Liver (tissue), 3 donors: ENCODE results near the gene CATSPERZ.

Experiments
- EGR1 ChIP-seq, 2 donors: IDR thresholded peaks; 2 replicates each; pipeline ENCODE4 v1.6.1; 2016 to 2018; ENCODE audit warnings: antibody characterized with exemption in 2 of 2, low read depth in 2 of 2
- GABPA ChIP-seq, 2 donors: IDR thresholded peaks in 1 of 2; conservative IDR thresholded peaks in 1 of 2; 2 replicates each; pipeline ENCODE4 v1.6.1; 2016; ENCODE audit warnings: antibody characterized with exemption in 2 of 2, mild to moderate bottlenecking in 1 of 2, moderate library complexity in 1 of 2
- MAX ChIP-seq: IDR thresholded peaks from 2 replicates; pipeline ENCODE4 v1.6.1; 2016; ENCODE audit warnings: antibody characterized with exemption
- NR2F2 ChIP-seq: IDR thresholded peaks from 2 replicates; pipeline ENCODE4 v1.6.1; 2016; ENCODE audit warnings: antibody characterized with exemption
- REST ChIP-seq: IDR thresholded peaks from 2 replicates; pipeline ENCODE4 v1.6.1; 2016; ENCODE audit warnings: antibody characterized with exemption, mild to moderate bottlenecking
- RXRA ChIP-seq, 2 donors: IDR thresholded peaks; 2 replicates each; pipeline ENCODE4 v1.6.1; 2017 to 2018; ENCODE audit warnings: antibody characterized with exemption in 2 of 2, mild to moderate bottlenecking in 1 of 2
- SP1 ChIP-seq: IDR thresholded peaks from 2 replicates; pipeline ENCODE4 v1.6.1; 2018; ENCODE audit warnings: antibody characterized with exemption, mild to moderate bottlenecking
- TAF1 ChIP-seq: conservative IDR thresholded peaks from 2 replicates; pipeline ENCODE4 v1.6.1; 2016; ENCODE audit warnings: antibody characterized with exemption, mild to moderate bottlenecking
- YY1 ChIP-seq: IDR thresholded peaks from 2 replicates; pipeline ENCODE4 v1.6.1; 2016; ENCODE audit warnings: antibody characterized with exemption, mild to moderate bottlenecking
- TF ChIP-seq, protein P1 (sequence below): fragments of 150-350 bp; IDR thresholded peaks from 2 replicates; pipeline ENCODE4 v1.5.1; 2017; ENCODE audit warnings: improper control_type of control experiment, low read depth, low read length; ENCODE audit not compliant: missing input control
- donor health status: healthy.
- donor health status: healthy.

DNA sequence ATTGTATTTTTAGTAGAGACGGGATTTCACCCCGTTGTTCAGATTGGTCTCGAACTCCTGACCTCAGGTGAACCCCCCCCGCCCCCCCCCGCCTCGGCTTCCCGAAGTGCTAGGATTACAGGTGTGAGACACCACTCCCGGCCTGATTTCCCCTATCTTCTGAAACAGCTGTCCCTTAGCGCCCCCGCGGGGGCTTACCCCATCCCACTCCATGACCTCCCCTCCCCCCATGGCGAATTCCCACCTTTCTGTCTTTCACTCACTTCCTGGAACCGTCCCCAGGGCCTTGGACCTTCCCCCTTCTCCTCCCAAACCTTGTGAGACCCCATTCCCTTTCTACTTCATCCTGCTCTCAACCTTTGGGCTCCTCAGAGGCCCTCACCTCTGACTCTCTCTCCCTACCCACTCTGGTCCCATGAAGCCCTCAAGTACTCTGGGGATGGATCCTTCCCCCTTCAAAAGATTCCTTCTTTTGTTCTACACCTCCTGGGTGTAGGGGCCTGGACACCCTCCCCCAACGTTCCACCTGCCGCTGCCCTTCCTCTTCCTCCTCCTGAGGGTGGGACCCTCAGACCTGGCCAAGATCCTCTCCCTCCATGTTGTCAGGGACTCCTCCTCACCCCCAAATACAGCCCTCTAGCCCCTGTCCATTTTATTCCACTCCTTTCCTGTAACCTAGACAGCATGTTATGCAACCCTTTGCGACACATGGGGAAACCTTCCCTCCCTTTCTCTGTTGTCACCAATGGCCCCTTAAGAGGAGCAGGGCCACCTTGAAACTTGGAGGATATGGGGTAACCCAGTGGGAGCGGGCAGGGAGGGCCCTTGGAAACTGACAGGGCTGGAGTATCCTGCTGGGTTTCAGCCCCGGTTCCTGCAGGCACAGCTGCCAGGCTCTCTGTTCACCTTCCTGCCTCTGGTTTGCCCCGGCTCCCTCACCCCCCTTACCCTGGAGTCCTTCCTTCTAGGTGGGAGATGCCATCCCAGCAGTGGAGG lies 18.9 kb downstream of the CATSPERZ start:
- TF ChIP-seq, protein P1, sequence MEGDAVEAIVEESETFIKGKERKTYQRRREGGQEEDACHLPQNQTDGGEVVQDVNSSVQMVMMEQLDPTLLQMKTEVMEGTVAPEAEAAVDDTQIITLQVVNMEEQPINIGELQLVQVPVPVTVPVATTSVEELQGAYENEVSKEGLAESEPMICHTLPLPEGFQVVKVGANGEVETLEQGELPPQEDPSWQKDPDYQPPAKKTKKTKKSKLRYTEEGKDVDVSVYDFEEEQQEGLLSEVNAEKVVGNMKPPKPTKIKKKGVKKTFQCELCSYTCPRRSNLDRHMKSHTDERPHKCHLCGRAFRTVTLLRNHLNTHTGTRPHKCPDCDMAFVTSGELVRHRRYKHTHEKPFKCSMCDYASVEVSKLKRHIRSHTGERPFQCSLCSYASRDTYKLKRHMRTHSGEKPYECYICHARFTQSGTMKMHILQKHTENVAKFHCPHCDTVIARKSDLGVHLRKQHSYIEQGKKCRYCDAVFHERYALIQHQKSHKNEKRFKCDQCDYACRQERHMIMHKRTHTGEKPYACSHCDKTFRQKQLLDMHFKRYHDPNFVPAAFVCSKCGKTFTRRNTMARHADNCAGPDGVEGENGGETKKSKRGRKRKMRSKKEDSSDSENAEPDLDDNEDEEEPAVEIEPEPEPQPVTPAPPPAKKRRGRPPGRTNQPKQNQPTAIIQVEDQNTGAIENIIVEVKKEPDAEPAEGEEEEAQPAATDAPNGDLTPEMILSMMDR, result no peak
- TF ChIP-seq TAF1 (no peak), YY1 (no peak), REST (no peak), NR2F2 (no peak), EGR1 (IDR thresholded peaks at IDR 0.05; ENCODE audit: low read depth in 2 of 2) (no peak), GABPA (IDR thresholded peaks at IDR 0.05 in 1 of 2, conservative IDR thresholded peaks at IDR 0.05 in 1 of 2) (no peak), MAX (no peak), RXRA (IDR thresholded peaks at IDR 0.05) (no peak), SP1 (no peak)
